Adipose tissue (tissue), 3 donors: Measurements from ENCODE around the gene ZNF827. TPM values are rescaled to one million over a fixed set of nuclear protein-coding genes. Genes with fewer than 3 reads are reported as not detected.

Experiments used
- H3K27ac ChIP-seq: one replicate; pipeline ENCODE4 v1.5.1; 2013; ENCODE audit warnings: low read depth, low read length
- WGBS, 3 donors: extraction: QIAGEN DNeasy Blood & Tissue Kit; methylation state at CpG; one replicate each; pipeline ENCODE4 v1.1.7; 2013; 5-methylcytosine and 5-hydroxymethylcytosine counted together
- polyA plus RNA-seq, 3 donors: library from polyadenylated mRNA; stranded (reverse); fragments of 200-250 nt; gene quantifications; one replicate each; pipeline ENCODE4 v1.2.3, GENCODE V29; 2013
- donor health status: healthy with polysubstance abuse.
- donor health status: Bipolar disorder and iron deficiency.
- donor health status: healthy.

ZNF827 gene, protein sequence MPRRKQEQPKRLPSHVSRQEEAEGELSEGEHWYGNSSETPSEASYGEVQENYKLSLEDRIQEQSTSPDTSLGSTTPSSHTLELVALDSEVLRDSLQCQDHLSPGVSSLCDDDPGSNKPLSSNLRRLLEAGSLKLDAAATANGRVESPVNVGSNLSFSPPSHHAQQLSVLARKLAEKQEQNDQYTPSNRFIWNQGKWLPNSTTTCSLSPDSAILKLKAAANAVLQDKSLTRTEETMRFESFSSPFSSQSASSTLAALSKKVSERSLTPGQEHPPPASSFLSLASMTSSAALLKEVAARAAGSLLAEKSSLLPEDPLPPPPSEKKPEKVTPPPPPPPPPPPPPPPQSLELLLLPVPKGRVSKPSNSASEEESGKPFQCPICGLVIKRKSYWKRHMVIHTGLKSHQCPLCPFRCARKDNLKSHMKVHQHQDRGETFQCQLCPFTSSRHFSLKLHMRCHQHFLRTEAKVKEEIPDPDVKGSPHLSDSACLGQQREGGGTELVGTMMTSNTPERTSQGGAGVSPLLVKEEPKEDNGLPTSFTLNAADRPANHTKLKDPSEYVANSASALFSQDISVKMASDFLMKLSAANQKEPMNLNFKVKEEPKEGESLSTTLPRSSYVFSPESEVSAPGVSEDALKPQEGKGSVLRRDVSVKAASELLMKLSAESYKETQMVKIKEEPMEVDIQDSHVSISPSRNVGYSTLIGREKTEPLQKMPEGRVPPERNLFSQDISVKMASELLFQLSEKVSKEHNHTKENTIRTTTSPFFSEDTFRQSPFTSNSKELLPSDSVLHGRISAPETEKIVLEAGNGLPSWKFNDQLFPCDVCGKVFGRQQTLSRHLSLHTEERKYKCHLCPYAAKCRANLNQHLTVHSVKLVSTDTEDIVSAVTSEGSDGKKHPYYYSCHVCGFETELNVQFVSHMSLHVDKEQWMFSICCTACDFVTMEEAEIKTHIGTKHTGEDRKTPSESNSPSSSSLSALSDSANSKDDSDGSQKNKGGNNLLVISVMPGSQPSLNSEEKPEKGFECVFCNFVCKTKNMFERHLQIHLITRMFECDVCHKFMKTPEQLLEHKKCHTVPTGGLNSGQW
- polyA plus RNA-seq = 1 to 10 TPM; 1.7 to 2.8 (median 1.9) TPM

DNA sequence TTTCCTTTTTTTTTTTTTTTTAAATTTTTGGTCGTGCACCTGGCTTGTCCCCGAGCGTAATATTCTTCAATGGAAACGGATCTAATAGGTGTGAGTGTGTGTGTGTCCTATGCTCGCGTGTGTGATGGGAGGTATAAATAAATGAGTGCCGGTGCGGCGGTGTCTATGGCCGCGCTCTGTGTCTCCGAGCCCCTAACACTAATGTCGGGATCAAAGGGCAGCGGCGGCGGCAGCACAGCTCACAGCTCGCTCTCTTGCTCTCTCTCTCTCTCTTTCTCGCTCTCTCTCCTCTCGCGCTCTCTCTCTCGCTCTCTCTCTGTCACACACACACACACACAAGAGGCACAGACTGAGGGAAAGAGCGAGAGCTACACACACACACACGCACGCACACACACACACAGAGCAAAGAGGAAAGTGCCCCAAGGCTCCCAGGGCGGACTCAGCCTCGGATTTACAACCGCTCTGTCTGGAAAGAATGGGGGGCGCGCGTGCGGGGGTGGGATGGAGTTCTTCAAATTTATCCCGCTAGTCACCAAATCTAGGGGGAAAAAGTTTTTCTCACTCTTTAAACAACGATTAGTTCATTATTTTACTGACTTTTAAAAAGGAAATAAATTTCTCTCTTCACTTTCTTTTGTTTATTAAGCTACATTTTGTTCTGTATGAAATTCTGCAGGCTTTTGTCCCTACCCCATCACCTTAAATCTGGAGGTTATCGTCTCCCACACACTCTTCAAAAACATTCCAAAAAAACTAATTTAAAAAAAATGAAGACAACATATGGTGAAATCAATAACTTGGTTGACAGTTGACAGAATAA, at the start of gene ZNF827:
ZNF827 (minus strand) TSS at position 206 of the 823 bp plus-strand sequence. CDS start 416 bp downstream, outside the sequence.
- H3K27ac ChIP-seq = no peak within 1 kb of the TSS
- 2 to 3% (median 3%) methylated on average over 30 to 34 of the region's 34 CpGs for WGBS, 3 donors

DNA sequence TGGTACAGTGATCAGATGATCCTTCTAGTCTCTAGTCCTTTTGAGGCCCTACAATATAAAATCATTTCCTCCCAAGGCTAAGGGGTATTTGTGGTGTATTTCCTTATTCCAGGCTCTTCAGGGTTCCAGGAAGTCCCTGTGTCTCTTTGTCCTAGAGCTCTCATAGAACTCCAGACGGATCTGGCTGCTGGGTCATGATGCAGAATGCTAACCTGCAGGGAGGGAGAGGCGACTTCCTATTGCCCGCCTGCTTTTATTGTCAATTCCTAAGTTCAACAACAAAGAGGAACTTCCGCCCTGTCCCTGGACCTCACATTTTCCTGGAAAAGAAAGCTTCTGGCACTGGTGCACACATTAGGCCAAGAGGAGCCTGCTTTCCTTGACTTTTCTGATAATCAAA, 45.9 kb upstream of the ZNF827 start:
- no peak overlapping the region for H3K27ac ChIP-seq
- WGBS, 3 donors = 73 to 87% (median 81%) methylated on average over 4 of the region's 4 CpGs

DNA sequence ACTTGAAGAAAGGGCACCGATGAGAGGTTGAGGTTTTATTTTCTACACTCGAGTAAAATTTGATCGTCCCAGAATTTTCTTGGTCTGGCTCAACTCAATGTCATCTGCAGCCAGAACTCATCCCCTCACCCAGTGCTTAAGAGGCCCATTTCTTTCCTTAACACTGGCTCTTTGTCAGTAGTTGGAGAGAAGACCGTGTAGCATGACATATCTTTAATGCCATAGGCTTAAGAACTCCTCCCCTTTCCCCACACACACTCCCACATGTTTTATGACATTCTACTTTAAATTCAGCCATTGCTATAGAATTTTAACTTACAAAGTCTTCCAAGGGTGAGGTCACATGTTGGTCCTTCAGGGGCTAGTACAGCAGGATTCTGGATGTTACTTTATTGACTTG, 44.2 kb upstream of the ZNF827 start:
- no peak overlapping the region for H3K27ac ChIP-seq
- 69 to 79% (median 72%) methylated on average over 4 of the region's 4 CpGs for WGBS, 3 donors

DNA sequence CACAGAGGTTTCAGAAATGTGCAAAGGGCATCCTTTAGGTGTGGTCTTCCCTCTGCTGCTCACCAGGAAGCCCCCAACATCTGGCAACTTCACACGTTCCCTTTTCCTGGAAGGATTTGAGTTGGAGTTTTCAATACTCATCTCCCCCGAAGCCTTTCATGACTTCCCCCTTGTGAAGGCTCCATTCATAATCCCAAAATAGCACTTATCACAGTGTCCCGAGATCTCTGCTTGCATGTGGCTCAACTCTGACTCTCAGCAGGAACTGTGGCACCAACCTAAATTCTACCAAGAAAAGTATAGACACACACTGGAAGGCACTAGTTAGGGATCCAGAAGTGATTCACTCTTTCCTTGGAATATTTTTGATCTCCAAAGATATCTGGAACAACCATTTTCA, 40.5 kb upstream of the ZNF827 start:
- WGBS, 3 donors = 54 to 59% (median 57%) methylated on average over 3 of the region's 3 CpGs
- no peak overlapping the region for H3K27ac ChIP-seq

DNA sequence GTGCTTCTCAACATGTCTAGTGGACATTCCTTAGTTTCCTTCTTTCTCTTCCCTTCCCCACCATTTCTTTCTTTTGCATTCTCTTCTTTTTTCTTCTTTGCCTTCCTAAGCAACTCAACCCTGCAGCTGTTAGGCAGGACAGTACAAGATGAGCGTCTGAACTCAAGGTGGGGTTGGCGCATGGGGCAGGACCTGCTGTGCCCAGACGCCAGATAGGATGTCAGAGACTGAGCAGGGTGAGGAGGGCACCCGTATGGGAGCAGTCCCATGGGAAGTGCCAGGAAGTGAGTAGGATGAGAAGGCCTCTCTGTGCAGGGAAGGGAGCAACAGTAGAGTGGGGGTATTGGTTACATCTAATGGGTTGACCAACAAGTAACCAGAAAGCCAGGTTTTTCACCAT, 38.1 kb upstream of the ZNF827 start:
- no peak overlapping the region for H3K27ac ChIP-seq

DNA sequence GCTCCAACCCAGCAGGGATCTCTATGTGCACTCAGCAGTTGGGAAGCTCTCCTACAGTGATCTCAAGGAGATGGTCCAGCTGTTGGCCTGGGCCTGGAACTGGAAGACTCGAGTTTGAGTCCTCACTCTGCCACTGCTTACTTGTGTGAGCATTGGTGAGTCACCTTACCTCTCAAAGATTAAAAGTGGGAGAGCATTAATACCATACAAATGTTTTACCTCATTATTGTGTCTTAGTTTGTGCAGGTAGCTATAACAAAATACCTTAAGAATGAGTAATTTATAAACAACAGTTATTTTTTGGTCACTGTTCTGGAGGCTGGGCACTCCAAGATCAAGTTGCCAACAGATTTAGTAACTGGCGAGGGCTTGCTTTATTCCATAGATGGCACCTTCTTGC, 21.4 kb upstream of the ZNF827 start:
- 89 to 94% (median 91%) methylated on average over 2 of the region's 2 CpGs for WGBS, 3 donors
- no peak overlapping the region for H3K27ac ChIP-seq

More for the DNA sequence above, 38.1 kb upstream of the ZNF827 start:
- WGBS, 3 donors = 81 to 84% (median 82%) methylated on average over 4 of the region's 4 CpGs

DNA sequence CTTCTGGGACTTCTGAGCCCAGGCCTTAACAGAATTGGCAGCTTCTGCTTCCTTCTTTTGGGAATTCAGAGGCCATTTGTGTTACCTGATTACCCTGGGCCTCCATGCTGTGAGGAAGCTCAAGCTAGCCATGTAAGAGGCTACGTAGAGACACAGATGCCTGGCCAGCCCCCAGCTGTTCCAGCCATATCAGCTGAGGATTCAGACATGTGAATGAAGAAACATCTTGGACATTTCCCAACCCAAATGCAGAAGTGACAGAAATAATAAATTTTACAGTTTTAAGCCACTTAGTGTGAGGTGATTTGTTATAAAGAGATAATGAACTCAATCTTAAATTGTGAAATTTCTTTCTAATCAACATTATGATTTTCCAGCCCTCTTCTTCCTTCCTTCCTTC, 18.7 kb upstream of the ZNF827 start:
- 27 to 83% (median 58%) methylated on average over 1 of the region's 1 CpG for WGBS, 3 donors
- H3K27ac ChIP-seq = no peak overlapping the region

DNA sequence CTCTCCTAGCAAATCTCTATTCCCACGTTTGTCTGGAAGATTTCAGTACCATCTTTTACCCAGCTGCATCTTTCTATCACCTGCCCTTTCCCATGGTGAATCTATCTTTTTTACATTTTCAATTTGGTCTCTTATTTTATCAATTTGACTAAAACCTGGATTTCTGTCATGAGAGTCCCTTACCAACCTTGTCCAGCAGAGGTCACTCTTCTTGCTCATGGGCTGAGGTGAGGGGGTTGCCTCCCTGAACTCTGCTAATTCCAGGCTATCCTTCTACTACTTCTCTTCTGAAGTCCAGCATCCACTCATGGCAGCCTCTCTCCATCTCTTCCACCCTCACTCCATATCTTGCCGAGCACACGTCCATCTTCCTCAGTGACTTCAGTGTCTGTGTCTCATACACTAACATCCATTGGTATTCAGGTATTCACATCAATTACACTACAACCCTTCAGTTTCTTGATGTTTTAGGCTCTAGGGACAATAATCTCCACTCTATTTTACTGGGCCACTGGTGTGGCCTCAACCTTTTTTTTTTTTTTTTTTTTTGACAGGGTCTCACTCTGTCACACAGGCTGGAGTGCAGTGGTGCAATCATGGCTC, 17.8 kb upstream of the ZNF827 start:
- WGBS, 3 donors = 37 to 71% (median 66%) methylated on average over 3 of the region's 3 CpGs
- no peak overlapping the region for H3K27ac ChIP-seq

DNA sequence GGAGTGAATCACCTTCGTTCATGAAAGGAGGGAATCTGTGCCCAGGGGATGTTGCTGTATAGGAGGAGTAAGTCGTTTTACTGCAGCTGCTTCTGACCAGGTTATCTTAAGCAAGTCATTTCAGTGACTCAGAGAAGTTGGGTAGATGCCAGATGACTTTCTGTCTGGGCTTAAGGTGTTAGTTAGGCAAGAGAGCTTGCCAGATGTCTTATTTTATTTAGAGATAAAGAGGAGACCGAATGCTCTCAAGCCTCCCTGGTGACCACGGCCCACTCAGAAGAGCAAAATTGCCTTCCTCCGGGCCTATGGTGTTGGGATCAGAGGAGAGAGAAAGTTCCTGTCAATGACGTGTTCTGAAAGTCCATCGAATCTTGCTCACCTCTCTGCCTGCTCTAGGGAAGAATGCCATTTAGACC, 16.3 kb upstream of the ZNF827 start:
- no peak overlapping the region for H3K27ac ChIP-seq
- WGBS, 3 donors = 63 to 68% (median 66%) methylated on average over 7 of the region's 7 CpGs

DNA sequence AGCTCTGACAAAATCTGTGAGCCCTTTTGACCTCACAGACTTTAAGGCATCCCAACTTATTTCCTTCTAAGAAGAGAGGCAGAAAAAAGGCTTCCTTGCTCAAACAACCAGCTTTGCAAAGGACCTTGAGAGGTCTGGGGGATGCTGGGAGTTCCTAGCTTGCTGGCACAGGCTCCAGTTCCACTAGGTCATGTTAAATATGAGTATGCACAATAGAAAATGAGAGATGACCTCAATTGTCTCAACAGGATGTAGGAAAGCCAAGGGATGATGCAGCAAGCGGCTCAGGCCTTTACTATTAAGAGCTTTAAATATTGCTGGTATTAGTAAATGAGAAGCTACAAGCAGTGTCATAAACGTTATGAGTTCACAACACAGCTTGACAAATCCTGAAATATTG, 13.3 kb upstream of the ZNF827 start:
- WGBS, 3 donors = 63 to 70% (median 64%) methylated on average over 2 of the region's 2 CpGs
- H3K27ac ChIP-seq = no peak overlapping the region

DNA sequence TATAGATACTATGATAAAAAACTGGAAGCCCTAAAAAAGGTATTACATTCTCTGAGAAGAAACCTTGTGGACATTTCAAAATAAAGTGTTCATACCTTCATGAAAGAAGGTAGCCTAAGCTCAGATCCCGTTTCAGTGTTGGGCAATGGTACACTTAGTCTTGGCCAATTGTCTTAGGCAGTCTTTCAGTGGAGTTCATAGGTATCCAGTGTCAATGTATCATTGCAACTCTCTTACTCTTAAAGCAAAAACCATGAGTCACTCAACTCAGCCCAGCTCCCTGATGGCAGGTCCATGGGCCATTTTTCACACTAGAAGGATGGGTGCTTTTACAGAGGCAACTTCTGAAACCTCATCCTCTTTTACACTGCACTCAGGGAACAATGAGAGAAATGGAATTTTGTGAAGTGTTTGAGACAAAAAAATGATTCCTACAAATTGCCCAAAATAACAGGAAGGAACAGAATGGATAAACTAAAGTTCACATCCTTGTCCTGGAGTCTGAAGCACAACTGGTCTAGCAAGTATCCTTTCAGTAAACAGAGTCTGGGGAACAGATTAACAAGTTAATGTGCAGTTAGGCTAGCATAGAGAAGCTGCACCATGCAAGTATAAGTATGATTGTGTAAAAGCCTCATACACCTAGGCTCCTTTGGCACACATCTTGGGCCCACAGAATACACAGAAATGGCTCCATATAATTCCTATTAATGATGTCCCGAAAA, 7.0 kb upstream of the ZNF827 start:
- H3K27ac ChIP-seq = no peak overlapping the region
- 84 to 89% (median 84%) methylated on average over 2 of the region's 2 CpGs for WGBS, 3 donors

DNA sequence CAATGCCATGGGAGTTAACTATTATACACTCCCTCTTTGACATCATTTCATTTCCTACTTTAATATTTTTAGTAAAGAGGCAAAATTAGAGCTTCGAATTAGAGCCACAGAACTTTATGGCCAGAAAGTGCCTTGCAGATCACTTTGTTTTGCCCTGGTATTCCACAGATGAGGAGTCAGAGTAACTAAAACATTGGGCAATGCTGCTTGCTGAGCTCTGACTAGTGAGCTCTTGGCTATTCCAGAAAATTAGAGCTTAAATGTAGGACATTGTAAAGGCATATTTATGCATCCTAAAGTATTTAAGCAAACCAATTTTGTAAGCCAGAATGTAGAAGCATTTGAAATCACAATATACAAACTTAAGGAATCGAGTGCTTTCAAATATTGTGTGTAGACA, 6.3 kb upstream of the ZNF827 start:
- H3K27ac ChIP-seq = no peak overlapping the region

DNA sequence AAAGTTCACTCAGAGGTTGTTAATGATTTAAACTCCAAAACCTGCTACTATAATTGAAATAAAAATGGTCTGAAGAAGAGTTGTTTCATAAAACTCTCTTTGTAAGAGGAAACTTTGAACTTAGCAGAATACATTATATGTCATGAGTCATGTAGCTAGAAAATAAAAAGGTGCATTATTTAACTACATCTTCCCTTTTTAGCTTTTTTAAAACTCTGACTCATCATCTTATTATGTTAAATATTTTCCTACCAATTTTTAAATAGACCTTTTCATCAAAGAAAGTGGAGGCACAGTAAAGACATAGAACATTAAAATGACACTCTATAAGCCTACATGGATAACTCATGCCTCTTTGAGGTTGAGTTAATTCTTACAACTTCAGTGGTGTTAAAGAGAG, 1.2 kb upstream of the ZNF827 start:
- no peak overlapping the region for H3K27ac ChIP-seq

More for the DNA sequence above, 6.3 kb upstream of the ZNF827 start:
- WGBS, 3 donors = 87 to 90% (median 89%) methylated on average over 2 of the region's 2 CpGs

DNA sequence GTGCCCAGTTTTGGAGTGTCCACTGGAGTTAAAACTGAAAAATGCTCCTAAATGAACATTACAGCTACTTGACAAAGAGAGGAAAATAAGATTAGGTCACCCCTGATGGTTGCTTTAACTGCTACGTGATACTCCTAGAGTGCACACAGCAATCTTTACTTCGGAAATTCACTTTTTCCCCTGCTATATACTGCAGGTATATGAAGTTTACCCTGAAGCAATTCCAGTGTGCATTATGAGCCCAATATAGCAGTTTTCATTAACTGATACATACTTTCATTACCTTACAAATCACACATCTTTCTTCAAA, 773 bp upstream of the ZNF827 start:
- 49 to 56% (median 54%) methylated on average over 2 of the region's 2 CpGs for WGBS, 3 donors
- no peak overlapping the region for H3K27ac ChIP-seq

DNA sequence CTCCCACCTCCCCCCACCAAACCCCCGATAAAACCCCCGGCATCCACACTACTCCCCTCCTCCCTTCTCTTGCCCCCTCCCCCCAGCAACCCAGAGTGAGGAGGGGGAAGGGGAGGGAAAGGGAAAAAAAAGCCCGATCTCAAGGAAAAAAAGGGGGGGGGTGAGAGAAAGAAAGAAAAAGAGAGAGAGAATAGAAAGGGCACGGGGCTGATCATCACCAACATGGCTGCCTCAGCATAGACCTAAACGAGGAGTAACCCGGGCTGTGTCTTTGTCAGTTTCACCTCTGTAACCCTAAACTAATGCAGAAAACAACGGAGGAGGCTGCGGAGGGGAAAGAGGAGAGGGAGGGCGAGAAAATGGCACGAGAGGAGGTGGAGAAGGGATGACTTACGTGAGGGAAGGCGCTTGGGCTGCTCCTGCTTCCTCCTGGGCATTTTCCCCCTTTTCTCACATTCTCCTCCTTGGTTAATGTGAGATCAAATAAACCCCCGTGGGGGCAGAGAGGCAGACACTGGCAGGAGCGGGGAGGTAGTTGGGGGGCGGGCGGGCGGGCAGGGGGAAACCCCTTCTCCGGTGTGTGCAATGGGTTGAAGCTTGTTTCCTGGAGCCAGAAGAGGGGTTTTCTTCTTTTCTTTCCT, 532 bp downstream of the ZNF827 start:
- no peak overlapping the region for H3K27ac ChIP-seq
- WGBS, 3 donors = 0% methylated on average over 17 to 18 of the region's 18 CpGs

DNA sequence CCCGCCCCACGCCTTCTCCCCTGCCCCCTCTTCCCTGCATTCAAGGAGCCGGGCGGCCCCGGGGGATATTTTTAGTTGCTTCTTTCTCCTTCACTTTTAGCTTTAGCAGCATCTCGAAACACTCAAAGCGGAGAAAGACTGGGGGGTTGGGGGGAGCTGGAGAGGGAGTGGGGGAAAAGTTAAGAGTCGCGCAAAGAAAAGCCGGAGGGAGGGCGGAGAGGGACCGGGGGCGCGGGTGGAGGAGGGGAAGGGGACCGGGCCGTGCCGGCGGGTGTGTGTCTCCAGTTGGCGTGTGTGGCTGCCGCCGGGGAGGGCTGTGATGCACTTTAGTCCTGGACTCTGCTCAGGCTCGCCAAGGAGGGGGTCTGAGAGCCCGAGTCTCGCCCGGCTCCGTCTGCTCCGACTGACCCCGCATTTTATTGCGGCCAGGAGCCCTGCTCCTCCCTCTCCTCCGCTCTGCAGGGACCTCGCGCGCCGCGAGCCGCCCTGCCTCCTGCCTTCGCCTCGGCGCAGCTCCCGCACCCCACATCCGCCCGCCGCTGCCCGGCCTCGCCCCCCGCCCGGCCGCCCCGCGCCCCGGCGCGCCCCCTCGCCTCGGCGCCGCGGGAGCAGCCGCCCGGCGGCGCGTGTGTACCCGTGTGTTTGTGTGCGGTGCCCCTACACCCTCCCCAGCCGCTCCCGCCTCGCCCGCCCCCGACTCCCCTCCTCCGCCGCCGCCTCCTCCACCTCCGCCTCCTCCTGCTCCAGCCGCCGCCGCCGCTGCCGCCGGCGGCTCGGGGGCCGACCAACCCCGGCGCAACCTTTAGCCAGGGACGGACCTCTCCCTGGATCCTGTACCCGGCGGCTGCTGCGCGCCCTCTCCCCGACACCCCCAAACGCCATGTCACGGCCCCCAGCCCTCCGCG, 1.4 kb downstream of the ZNF827 start:
- 0 to 1% (median 0%) methylated on average over 63 to 95 of the region's 95 CpGs for WGBS, 3 donors
- H3K27ac ChIP-seq = peak overlapping the region; percentile 69
